NCI-H82 (cell line): Measurements from ENCODE around the gene CAPN2.
"Not testable (repeated sequence)": the region's sequence is repeated elsewhere in the genome, so short reads cannot be mapped to it uniquely, and the experiment has no call there.

Source experiments
- DNase-seq: peaks from one replicate; lab custom pipeline; 2025; lab: John Stamatoyannopoulos, UW

The CAPN2 gene

GRCh38 chr1:223792046-223792445, 79.7 kb downstream of the CAPN2 start:
- DNase-seq, result no peak

DNA sequence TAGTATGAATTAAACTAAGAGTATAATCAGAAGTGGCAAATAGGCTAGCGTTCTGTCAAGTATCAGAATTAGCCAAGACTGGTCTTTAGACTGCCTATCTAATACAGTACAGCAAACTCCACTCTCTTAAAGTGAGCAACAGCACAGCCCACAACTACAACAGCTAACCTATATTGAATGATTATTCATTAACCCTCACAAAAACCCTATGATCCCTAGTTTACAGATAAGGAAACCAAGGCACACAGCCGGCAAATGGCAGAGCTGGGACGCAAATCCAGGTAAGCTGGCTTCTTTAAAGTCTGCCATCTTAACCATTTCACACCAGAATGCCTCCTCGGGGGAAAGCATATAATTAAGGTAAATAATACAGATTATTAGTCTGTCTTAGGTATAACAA, 81.4 kb downstream of the CAPN2 start:
- no peak for DNase-seq

DNA sequence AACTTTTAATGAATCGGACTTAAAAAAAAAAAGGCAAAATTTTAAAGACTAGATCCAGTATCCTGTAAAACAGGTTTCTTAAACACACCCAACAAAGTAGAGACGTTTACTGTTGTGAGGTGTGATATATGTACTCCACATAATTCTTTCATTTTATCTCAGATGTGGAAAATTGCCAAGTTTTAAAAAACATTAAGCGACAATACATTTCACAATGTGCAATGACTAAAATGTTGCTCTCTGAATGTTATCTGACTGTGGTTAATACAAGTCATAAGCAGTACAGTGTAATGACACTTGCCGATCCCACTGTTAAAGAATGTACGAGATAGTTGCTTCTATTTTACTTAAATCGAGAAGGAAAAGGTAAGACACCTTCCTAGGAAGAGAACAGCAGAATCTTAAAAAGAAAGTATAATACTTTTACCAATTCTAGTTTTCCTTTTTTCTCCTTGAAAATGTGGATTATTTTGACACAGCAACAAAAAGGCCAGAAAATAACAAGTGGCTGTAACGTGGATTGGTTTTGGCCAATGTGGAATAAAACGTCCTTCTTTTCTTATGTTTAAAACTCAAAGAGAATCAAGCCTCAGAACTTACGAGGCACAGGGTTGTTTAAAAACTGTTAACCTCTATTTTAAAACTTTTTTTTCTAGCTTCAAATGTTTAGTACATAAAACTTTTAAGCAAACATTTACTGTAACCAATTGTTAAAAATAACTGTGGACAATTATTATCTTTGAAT, 82.0 kb downstream of the CAPN2 start:
- DNase-seq, result no peak

DNA sequence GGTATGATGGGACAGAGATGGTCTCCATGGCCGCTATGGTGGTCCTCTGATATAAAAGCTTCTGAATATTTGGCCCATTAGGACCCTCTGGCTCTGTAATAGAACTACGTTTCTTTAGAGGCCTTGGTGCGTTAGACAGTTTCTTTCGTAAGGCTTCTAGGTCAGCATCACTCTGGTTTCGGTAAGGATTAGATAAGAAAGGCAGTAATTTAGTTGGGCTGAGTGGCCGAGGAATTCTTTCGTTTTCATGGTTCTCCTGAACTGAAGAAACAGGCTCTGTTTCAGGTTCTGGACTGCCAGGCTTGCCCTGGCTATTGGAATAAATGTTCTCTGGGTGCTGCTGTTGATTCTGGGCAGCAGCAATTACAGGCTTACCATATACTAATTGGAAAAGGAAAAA, 83.9 kb downstream of the CAPN2 start:
- no peak for DNase-seq

DNA sequence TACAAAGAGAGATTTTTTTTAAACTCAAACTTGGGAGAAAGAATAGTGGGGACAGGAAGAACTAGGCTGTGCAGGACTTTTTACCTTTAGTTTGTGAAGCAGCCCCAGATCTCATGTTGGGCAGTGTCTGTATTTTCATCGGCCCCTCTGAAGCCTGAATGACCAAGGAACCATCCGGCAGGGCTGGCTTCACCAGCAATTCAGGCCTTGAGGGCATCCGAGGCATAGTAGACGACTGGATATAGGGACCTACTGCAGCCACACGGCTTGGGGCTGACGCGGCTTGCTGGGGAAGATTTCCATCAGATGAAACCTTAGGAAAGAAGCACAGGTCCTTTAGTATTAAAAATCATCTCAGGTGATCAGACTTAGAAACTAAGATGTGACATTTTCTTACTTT, 89.7 kb downstream of the CAPN2 start:
- DNase-seq, result no peak

GRCh38 chr1:223802602-223803001, 90.3 kb downstream of the CAPN2 start:
- DNase-seq, result no peak

DNA sequence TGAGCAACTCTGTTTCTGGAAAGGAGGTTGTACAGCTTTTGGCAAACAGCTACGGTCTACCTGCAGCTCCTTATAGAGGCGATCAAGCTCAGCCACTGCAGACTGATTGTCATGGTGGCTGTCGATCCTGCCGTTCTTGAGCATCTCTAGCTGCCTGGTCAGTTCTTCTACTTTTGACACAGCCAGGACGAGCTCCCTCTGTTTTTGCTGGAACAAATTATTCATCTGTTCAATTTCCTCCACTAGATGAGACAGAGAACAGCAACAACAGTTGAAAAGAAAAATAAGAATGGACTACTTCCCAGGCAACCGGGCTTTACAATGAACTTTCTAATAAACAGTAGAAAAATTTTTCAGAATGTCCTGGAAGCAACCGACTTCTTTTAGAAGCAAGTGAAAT, 90.9 kb downstream of the CAPN2 start:
- no peak for DNase-seq

DNA sequence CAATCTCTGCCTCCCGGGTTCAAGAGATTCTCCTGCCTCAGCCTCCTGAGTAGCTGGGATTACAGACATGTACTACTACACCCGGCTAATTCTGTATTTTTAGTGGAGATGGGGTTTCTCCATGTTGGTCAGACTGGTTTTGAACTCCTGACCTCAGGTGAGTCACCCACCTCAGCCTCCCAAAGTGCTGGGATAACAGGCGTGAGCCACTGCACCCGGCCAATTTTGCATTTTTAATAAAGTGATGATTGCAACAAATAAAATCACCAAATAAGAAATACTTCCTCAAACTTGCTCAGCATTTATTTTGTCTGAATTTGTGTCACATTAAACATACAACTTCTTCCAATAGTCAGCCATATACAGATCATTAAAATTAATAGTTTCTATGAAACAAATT, 97.6 kb downstream of the CAPN2 start:
- not testable (repeated sequence) for DNase-seq

DNA sequence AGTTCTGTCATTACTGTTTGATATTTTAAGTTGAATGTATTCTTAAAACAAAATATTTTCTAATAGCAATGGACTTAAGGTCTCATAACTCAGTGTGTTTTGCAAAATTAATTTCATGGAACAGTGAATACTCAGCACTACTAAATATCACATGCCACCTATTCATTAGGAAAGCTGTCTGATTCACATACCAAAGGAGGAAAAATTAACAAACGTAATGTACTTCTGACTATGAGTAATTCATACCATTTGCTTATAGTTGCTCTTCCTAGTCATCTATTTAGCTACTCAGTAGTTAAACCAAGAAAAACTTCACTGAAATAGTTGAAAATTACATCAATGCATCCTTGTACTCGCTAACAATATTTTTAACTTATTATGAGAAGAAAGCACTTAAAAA, 98.2 kb downstream of the CAPN2 start:
- no peak for DNase-seq

DNA sequence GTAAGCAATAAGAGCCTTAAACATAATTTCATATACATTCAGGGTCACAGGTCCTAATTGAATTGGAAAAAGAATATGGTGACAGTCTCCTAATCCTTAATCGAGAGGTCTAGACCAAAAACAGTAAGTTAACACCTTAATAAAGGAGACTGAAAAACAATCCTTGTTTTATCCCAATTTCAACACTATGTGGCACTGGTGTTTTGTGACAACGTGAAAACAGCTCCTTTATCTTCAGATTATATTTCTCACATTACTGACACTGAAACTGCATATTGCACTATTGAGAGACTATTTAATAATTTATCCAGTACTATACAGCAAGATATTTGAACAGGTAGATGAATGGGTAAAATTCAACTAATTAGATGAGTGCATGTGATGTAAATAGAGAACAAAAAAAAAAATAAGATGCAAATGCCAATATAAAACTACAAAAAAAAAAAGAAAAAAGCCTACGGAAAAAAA, 99.3 kb downstream of the CAPN2 start:
- DNase-seq, result peak; percentile 47

DNA sequence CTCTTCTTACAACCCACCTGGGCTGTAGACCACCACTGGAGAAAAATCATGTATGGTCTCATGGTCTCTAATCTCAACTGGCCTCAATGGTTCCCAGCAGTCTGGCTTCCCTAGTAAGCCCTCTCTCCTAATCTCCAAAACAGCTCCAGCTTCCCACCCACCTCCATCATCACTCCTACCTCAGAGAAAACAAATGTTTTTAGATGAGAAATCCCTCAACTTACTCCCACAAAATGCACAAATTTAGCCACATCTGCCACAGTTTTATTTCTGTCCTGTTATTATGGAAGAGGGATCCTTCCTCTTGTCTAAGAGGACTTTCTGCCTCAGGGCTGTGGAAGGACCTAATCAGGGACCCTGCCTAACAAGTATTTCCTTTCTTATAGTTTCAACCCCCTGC, 101.3 kb downstream of the CAPN2 start:
- DNase-seq, result no peak

DNA sequence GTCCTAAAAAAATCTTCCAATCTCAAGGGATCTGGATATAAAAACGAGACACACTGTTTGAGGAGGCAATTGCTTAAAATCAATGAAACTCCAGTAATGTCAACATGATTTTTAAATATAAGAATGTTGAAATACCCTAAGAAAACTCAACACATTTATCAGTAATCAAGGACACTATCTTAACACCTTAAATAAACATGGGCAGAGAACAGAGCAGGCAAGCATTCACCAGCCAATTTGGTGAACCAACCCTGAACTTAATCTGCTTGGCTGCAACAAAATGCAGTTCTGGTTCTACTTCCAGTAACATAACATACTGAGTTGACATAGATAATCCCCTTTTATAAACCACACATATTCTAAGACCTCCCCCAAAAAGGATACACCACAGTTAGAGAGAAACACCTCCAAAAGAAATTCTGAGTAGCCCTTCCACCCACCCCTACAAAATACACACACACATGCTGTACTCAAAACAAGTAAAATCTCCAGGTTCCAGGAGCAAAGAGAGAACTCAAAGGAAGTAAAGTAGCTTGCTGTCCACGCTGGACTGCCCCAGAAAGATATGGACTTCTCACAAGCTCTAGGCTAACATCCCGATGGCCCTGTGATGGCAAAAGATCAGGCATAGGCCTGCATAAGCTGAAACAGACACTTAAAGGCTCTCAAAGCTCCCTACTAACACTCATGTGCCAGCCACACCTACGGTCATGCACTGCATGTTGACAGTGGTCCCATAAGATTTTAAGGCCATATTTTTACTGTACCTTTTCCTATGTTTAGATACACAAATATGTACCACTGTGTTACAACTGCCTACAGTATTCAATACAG, 102.9 kb downstream of the CAPN2 start:
- DNase-seq, result no peak

DNA sequence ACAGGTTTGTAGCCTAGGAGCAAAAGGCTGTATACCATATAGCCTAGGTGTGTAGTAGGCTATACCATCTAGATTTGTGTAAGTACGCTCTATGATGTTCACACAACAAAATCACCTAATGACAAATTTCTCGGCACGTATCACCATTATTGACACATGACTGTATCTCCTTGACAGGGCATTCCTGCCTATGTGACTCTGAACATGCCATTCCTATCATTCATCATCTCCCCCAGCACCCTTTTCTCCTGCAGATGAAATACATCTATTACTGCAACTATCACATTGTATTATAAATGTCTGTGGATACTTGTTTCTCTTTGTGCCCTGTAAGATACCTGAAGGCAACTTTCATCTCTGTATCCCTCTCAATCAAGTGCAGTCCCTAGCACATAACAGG, 103.5 kb downstream of the CAPN2 start:
- DNase-seq, result no peak

GRCh38 chr1:223817265-223817664, 104.9 kb downstream of the CAPN2 start:
- not testable (repeated sequence) for DNase-seq

GRCh38 chr1:223819730-223820514, 107.6 kb downstream of the CAPN2 start:
- peak; percentile 71 for DNase-seq

DNA sequence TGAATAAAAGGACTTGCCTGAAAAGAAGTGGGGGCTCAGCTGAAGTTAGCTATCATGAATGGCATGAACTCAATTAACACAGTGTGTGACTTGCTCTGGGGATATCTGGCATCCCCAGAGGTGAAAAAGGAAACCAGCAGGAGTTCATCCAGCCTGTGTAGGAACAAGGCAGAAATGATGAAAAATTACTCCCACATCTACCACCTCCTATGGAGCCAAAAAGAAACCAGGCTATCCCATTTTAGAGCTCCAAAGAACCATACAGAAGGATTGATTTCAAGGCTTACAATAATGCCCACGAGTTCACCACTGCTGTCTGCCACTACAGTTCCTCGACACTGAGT, 108.1 kb downstream of the CAPN2 start:
- no peak for DNase-seq

GRCh38 chr1:223820971-223821370, 108.6 kb downstream of the CAPN2 start:
- no peak for DNase-seq

GRCh38 chr1:223824287-223824686, 111.9 kb downstream of the CAPN2 start:
- DNase-seq, result no peak

DNA sequence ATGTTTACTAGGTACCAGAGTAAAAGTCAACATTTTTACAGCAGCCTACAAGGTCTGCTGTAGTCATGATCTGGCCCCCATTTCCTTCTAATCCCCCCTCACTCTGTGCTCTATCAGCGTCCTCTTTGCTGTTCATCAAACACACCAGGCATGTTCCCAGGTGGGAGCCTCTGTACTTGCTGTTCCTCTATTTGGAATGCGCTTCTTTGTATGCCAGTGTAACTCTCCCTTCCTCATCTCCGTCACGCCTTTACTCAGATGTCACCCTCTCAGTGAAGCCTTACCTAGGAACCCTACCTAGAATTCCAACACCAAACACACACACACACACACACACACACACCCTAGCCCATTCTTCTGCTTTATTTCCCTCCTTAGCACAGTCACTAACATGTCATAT, 112.4 kb downstream of the CAPN2 start:
- no peak for DNase-seq
